GM12874 (cell line): ENCODE measurements around the gene NUDCD2.

Experiments used
- CTCF ChIP-seq: IDR thresholded peaks from 2 replicates; pipeline ENCODE4 v1.5.1; 2011; ENCODE audit warnings: low read depth, mild to moderate bottlenecking, control low read depth, low read length, moderate library complexity; ENCODE audit not compliant: insufficient read depth

The NUDCD2 gene

GRCh38 chr5:163459819-163460561, at the start of gene NUDCD2:
Gene NUDCD2 (minus strand): TSS chr5:163460102. CDS start chr5:163460050, 52 bp downstream.
- TF ChIP-seq CTCF, result peak; percentile 43

- no peak for TF ChIP-seq CTCF
These were observed 49.5 kb upstream of the NUDCD2 start for GRCh38 chr5:163509291-163509951.

- no peak for TF ChIP-seq CTCF
These were observed 48.9 kb upstream of the NUDCD2 start for GRCh38 chr5:163508753-163509152.

- no peak for TF ChIP-seq CTCF
These were observed 46.8 kb upstream of the NUDCD2 start for GRCh38 chr5:163506726-163507125.

- TF ChIP-seq CTCF, result no peak
These were observed 46.2 kb upstream of the NUDCD2 start for GRCh38 chr5:163506095-163506457.

- TF ChIP-seq CTCF, result peak; percentile 69
These were observed 45.6 kb upstream of the NUDCD2 start, which contains the start of gene MAT2B for GRCh38 chr5:163505368-163506094. Gene MAT2B (plus strand): TSS chr5:163505619. CDS start chr5:163505687, 68 bp downstream.

GRCh38 chr5:163505049-163505367, 45.1 kb upstream of the NUDCD2 start:
- no peak for TF ChIP-seq CTCF
